NCI-H2196 treated with DMSO at 0.1 percent for 48 hours (cell line): ENCODE results near the gene SLC5A4.
"Not testable (repeated sequence)": the region's sequence is repeated elsewhere in the genome, so short reads cannot be mapped to it uniquely, and the experiment has no call there.

Experiments used
- DNase-seq: peaks from one replicate; lab custom pipeline; 2025; ENCODE audit not compliant: unreplicated experiment; lab: John Stamatoyannopoulos, UW

The SLC5A4 gene

GRCh38 chr22:32255217-32255616 is at the start of gene SLC5A4:
Gene SLC5A4, minus strand, starts transcription at chr22:32255347. Its CDS starts 18 bp downstream, at chr22:32255329.
- no peak for DNase-seq

GRCh38 chr22:32293921-32294320 is 38.8 kb upstream of the SLC5A4 start:
- DNase-seq, result not testable (repeated sequence)

- no peak for DNase-seq
Measured at GRCh38 chr22:32286290-32286840, 31.2 kb upstream of the SLC5A4 start.

- DNase-seq, result no peak
Measured at GRCh38 chr22:32281072-32281471, 25.9 kb upstream of the SLC5A4 start.

- not testable (repeated sequence) for DNase-seq
Measured at GRCh38 chr22:32275353-32275752, 20.2 kb upstream of the SLC5A4 start.

- no peak for DNase-seq
Measured at GRCh38 chr22:32271389-32271788, 16.2 kb upstream of the SLC5A4 start.

- DNase-seq, result no peak
Measured at GRCh38 chr22:32270641-32271369, 15.7 kb upstream of the SLC5A4 start.

- DNase-seq, result no peak
Measured at GRCh38 chr22:32269316-32269715, 14.2 kb upstream of the SLC5A4 start.

- no peak for DNase-seq
Measured at GRCh38 chr22:32267011-32267410, 11.9 kb upstream of the SLC5A4 start.

GRCh38 chr22:32265882-32266767 is 11.0 kb upstream of the SLC5A4 start:
- DNase-seq, result peak; percentile 54

GRCh38 chr22:32263678-32264077 is 8.5 kb upstream of the SLC5A4 start:
- not testable (repeated sequence) for DNase-seq

- no peak for DNase-seq
Measured at GRCh38 chr22:32261306-32261705, 6.2 kb upstream of the SLC5A4 start.

- DNase-seq, result no peak
Measured at GRCh38 chr22:32258791-32259190, 3.6 kb upstream of the SLC5A4 start.

GRCh38 chr22:32255726-32256125 is 579 bp upstream of the SLC5A4 start:
- no peak for DNase-seq

GRCh38 chr22:32249231-32249630 is 5.9 kb downstream of the SLC5A4 start:
- no peak for DNase-seq

GRCh38 chr22:32248276-32248675 is 6.9 kb downstream of the SLC5A4 start:
- no peak for DNase-seq

GRCh38 chr22:32246166-32246565 is 9.0 kb downstream of the SLC5A4 start:
- no peak for DNase-seq

- DNase-seq, result no peak
Measured at GRCh38 chr22:32245042-32245441, 10.1 kb downstream of the SLC5A4 start.

GRCh38 chr22:32244547-32244946 is 10.6 kb downstream of the SLC5A4 start:
- DNase-seq, result no peak

GRCh38 chr22:32240461-32240860 is 14.7 kb downstream of the SLC5A4 start:
- DNase-seq, result no peak

GRCh38 chr22:32237906-32238305 is 17.2 kb downstream of the SLC5A4 start:
- DNase-seq, result peak; percentile 5

GRCh38 chr22:32236970-32237369 is 18.2 kb downstream of the SLC5A4 start:
- DNase-seq, result no peak
